Skeletal muscle satellite cell (primary cell): ENCODE data around the gene ETNK1.
"Not testable (repeated sequence)": the region's sequence is repeated elsewhere in the genome, so short reads cannot be mapped to it uniquely, and the experiment has no call there.

Source experiments
- H3K27me3 ChIP-seq: 2 replicates; pipeline ENCODE4 v1.7.0; 2013; ENCODE audit warnings: low read length; ENCODE audit not compliant: control insufficient read depth, insufficient read depth
- H3K36me3 ChIP-seq: 2 replicates; pipeline ENCODE4 v1.7.0; 2013; ENCODE audit warnings: mild to moderate bottlenecking, control low read depth, low read length; ENCODE audit not compliant: insufficient read depth
- H3K4me1 ChIP-seq: 2 replicates; pipeline ENCODE4 v1.7.0; 2013; ENCODE audit warnings: low read length; ENCODE audit not compliant: control insufficient read depth, insufficient read depth
- H3K4me2 ChIP-seq: 2 replicates; pipeline ENCODE4 v1.7.0; 2013; ENCODE audit warnings: mild to moderate bottlenecking, low read length
- H3K4me3 ChIP-seq: 2 replicates; pipeline ENCODE4 v1.7.0; 2013; ENCODE audit warnings: low read length
- H3K9ac ChIP-seq: 2 replicates; pipeline ENCODE4 v1.7.0; 2013; ENCODE audit warnings: mild to moderate bottlenecking, low read depth, low read length, moderate library complexity
- H3K9me3 ChIP-seq: replicated peaks from 2 replicates; pipeline ENCODE4 v1.7.0; 2013; ENCODE audit warnings: mild to moderate bottlenecking, control low read depth, low read length

ETNK1 gene

GRCh38 chr12:22610131-22610530 is 14.8 kb upstream of the ETNK1 start:
- H3K9ac ChIP-seq: no peak overlapping the region
- H3K4me3 ChIP-seq: no peak overlapping the region
- H3K36me3 ChIP-seq: no peaks in the 10 kb centered on the region
- H3K9me3 ChIP-seq: peaks cover 2% of the 10 kb centered on the region
- no peak overlapping the region for H3K4me2 ChIP-seq
- no peaks in the 10 kb centered on the region for H3K27me3 ChIP-seq
- no peaks in the 10 kb centered on the region for H3K4me1 ChIP-seq

- not testable (repeated sequence) for H3K9ac ChIP-seq, H3K4me3 ChIP-seq, H3K9me3 ChIP-seq, H3K4me1 ChIP-seq, H3K27me3 ChIP-seq, H3K36me3 ChIP-seq, H3K4me2 ChIP-seq
Observed at GRCh38 chr12:22612822-22613221, 12.1 kb upstream of the ETNK1 start.

GRCh38 chr12:22615963-22616501 is 8.9 kb upstream of the ETNK1 start:
- peaks cover 2% of the 10 kb centered on the region for H3K9me3 ChIP-seq
- no peak overlapping the region for H3K4me3 ChIP-seq
- H3K36me3 ChIP-seq: no peaks in the 10 kb centered on the region
- H3K9ac ChIP-seq: no peak overlapping the region
- no peak overlapping the region for H3K4me2 ChIP-seq
- H3K27me3 ChIP-seq: no peaks in the 10 kb centered on the region
- no peaks in the 10 kb centered on the region for H3K4me1 ChIP-seq

GRCh38 chr12:22617630-22618029 is 7.3 kb upstream of the ETNK1 start:
- H3K4me2 ChIP-seq: no peak overlapping the region
- H3K9ac ChIP-seq: no peak overlapping the region
- no peaks in the 10 kb centered on the region for H3K4me1 ChIP-seq
- no peaks in the 10 kb centered on the region for H3K36me3 ChIP-seq
- no peak overlapping the region for H3K4me3 ChIP-seq
- H3K9me3 ChIP-seq: no peaks in the 10 kb centered on the region
- H3K27me3 ChIP-seq: no peaks in the 10 kb centered on the region

- no peaks in the 10 kb centered on the region for H3K9me3 ChIP-seq
- H3K4me1 ChIP-seq: peaks cover 21% of the 10 kb centered on the region
- H3K4me2 ChIP-seq: peak overlapping the region; percentile 85
- H3K4me3 ChIP-seq: peak overlapping the region; percentile 82
- peak overlapping the region; percentile 94 for H3K9ac ChIP-seq
- H3K27me3 ChIP-seq: no peaks in the 10 kb centered on the region
- no peaks in the 10 kb centered on the region for H3K36me3 ChIP-seq
Observed at GRCh38 chr12:22624548-22624869, 462 bp upstream of the ETNK1 start.

GRCh38 chr12:22625762-22626294 is 857 bp downstream of the ETNK1 start:
- H3K9ac ChIP-seq: peak overlapping the region; percentile 94
- peaks cover 21% of the 10 kb centered on the region for H3K4me1 ChIP-seq
- no peaks in the 10 kb centered on the region for H3K27me3 ChIP-seq
- H3K9me3 ChIP-seq: no peaks in the 10 kb centered on the region
- H3K4me2 ChIP-seq: peak overlapping the region; percentile 85
- no peaks in the 10 kb centered on the region for H3K36me3 ChIP-seq
- H3K4me3 ChIP-seq: peak overlapping the region; percentile 82

- peak overlapping the region; percentile 94 for H3K9ac ChIP-seq
Observed at GRCh38 chr12:22626406-22626805, 1.4 kb downstream of the ETNK1 start.

GRCh38 chr12:22627371-22627770 is 2.4 kb downstream of the ETNK1 start:
- no peaks in the 10 kb centered on the region for H3K36me3 ChIP-seq
- H3K4me2 ChIP-seq: peak overlapping the region; percentile 85
- no peaks in the 10 kb centered on the region for H3K9me3 ChIP-seq
- peak overlapping the region; percentile 82 for H3K4me3 ChIP-seq
- H3K4me1 ChIP-seq: peaks cover 21% of the 10 kb centered on the region
- H3K9ac ChIP-seq: peak overlapping the region; percentile 94
- no peaks in the 10 kb centered on the region for H3K27me3 ChIP-seq

More at GRCh38 chr12:22626406-22626805, 1.4 kb downstream of the ETNK1 start:
- peak overlapping the region; percentile 85 for H3K4me2 ChIP-seq
- H3K36me3 ChIP-seq: no peaks in the 10 kb centered on the region
- no peaks in the 10 kb centered on the region for H3K9me3 ChIP-seq
- no peaks in the 10 kb centered on the region for H3K27me3 ChIP-seq
- H3K4me1 ChIP-seq: peaks cover 21% of the 10 kb centered on the region
- peak overlapping the region; percentile 82 for H3K4me3 ChIP-seq

GRCh38 chr12:22628228-22628627 is 3.3 kb downstream of the ETNK1 start:
- H3K4me3 ChIP-seq: peak overlapping the region; percentile 82
- peaks cover under 1% of the 10 kb centered on the region for H3K36me3 ChIP-seq
- H3K4me2 ChIP-seq: peak overlapping the region; percentile 85
- no peaks in the 10 kb centered on the region for H3K27me3 ChIP-seq
- no peaks in the 10 kb centered on the region for H3K9me3 ChIP-seq
- H3K9ac ChIP-seq: peak overlapping the region; percentile 94
- H3K4me1 ChIP-seq: peaks cover 21% of the 10 kb centered on the region

- H3K4me1 ChIP-seq: peaks cover 16% of the 10 kb centered on the region
- H3K27me3 ChIP-seq: no peaks in the 10 kb centered on the region
- no peaks in the 10 kb centered on the region for H3K9me3 ChIP-seq
- no peak overlapping the region for H3K4me2 ChIP-seq
- peaks cover 10% of the 10 kb centered on the region for H3K36me3 ChIP-seq
- H3K4me3 ChIP-seq: no peak overlapping the region
- no peak overlapping the region for H3K9ac ChIP-seq
Observed at GRCh38 chr12:22631863-22632463, 7.0 kb downstream of the ETNK1 start.

GRCh38 chr12:22634883-22635282 is 9.9 kb downstream of the ETNK1 start:
- Histone ChIP-seq H3K4me1 (peaks cover 3% of the 10 kb centered on the region), H3K9me3 (no peaks in the 10 kb centered on the region), H3K9ac (no peak overlapping the region), H3K4me2 (no peak overlapping the region), H3K27me3 (no peaks in the 10 kb centered on the region), H3K4me3 (no peak overlapping the region), H3K36me3 (peaks cover 12% of the 10 kb centered on the region)

GRCh38 chr12:22635812-22636211 is 10.8 kb downstream of the ETNK1 start:
- H3K27me3 ChIP-seq: no peaks in the 10 kb centered on the region
- peaks cover 12% of the 10 kb centered on the region for H3K36me3 ChIP-seq
- no peak overlapping the region for H3K4me3 ChIP-seq
- no peak overlapping the region for H3K4me2 ChIP-seq
- peaks cover 3% of the 10 kb centered on the region for H3K4me1 ChIP-seq
- H3K9ac ChIP-seq: no peak overlapping the region
- H3K9me3 ChIP-seq: no peaks in the 10 kb centered on the region
